NCI-H460 (cell line): ENCODE results near the gene AFDN. TPM values are rescaled to one million over a fixed set of nuclear protein-coding genes. Genes with fewer than 3 reads are reported as not detected.
A peak's percentile ranks its signal among the peaks of the same experiment; 100 is the strongest.

Source experiments
- DNase-seq: peaks from one replicate; pipeline ENCODE4 v3.0.0-alpha.2; 2016; ENCODE audit warnings: low read depth; ENCODE audit errors: extremely low read depth
- total RNA-seq: library from RNA; depleted of rRNA; stranded (reverse); fragments of >200 nt; shearing (Covaris generic); gene quantifications from 2 replicates; pipeline ENCODE4 v1.2.3, GENCODE V29; 2014

The AFDN gene
- total RNA-seq, 1 experiment from 2014 or later = 37.0 TPM

DNA sequence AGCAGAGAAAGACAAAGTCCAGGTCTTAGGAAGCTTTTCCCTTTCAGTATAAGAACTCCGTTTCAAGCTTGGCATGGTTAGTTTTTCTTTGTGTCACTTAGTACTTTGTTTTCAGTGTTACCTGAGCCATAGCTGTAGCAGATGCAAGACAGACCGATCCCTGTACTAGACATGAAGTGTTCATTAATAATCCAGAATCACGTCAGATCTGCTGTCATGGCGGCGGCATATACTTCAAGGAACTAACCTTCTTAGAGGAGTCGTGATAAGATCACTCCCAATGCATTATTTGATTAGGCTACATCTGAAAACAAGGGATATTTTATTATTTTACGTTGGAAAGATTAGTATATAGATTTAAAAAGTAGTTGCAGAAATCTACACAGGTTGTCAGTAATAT lies 83.9 kb downstream of the AFDN start:
- no peak for DNase-seq

DNA sequence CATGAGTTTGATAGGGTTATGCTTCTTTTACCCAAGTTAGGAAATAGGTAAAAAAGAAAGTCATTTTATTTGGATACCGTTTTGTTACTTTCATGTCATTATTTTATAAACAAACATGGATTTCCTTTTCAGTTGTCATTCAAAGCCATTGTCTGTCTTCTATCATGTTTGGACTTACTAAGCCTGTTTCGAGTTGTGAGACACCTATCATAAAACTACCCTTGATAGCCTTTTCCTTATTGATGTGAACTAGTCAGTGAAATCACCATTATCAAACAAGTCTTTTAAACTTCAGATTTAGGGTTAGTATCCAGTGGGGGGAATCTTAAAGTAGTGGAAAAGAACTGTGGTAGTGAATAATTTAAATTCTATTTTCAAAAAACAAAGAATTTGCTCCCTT lies 85.8 kb downstream of the AFDN start:
- no peak for DNase-seq

DNA sequence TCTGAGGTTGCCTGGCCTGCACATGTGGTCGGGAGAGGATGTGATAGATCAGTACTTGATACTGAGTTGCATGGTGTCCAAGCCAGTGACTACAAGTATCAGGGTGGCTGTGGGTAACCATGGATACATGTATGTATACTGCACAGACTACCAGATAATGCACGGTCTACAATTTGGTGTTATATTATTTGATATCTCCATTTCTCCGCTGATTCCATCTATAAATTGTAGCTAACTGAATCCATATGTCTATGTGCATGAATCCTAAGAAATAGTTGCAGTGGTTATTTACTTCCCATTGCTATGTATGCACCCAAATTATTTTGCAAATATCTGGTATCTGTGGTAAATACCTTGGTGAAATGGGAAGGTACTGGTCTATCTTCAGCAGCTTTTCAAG lies 87.0 kb downstream of the AFDN start:
- DNase-seq = no peak

DNA sequence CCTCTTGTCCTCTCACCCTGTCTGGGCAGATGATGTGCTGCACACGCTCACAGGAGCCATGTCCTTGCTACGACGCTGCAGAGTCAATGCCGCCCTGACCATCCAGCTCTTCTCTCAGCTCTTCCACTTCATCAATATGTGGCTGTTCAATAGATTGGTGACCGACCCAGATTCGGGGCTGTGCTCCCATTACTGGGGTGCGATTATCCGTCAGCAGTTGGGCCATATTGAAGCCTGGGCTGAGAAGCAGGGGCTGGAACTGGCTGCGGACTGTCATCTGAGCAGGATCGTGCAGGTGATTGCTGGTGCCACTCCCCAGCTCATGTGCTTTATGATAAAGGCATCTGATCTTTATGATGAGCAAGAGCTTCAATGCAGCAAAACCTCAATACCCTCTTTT lies 88.4 kb downstream of the AFDN start:
- no peak for DNase-seq

DNA sequence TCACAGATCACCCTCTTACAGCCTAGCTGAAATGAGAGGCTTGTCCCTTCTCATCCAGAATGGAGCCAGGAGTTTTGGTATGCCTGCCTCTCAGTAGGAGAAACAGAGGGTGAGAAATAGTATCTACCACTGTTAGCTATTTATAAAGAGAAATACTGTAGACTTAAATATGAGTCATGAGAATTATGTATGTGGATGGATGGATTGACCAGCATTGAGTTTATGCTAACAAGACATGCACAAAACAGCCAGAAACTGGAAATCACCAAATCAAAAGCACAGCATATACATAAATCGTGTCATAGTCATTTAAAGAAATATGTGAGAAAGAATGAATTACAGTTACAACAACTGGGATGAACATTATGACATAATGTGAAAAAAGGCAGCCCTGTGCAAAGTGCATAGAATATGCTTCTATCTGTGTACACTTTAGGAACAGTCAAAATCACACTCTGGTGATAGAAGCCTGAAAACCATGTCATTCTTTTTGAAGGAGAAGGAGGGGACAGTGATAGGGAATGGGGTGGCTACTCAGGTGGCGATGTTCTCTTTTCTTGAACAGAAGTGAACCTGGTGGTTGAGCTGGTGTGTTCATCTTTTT lies 90.9 kb downstream of the AFDN start:
- DNase-seq = peak; percentile 36

DNA sequence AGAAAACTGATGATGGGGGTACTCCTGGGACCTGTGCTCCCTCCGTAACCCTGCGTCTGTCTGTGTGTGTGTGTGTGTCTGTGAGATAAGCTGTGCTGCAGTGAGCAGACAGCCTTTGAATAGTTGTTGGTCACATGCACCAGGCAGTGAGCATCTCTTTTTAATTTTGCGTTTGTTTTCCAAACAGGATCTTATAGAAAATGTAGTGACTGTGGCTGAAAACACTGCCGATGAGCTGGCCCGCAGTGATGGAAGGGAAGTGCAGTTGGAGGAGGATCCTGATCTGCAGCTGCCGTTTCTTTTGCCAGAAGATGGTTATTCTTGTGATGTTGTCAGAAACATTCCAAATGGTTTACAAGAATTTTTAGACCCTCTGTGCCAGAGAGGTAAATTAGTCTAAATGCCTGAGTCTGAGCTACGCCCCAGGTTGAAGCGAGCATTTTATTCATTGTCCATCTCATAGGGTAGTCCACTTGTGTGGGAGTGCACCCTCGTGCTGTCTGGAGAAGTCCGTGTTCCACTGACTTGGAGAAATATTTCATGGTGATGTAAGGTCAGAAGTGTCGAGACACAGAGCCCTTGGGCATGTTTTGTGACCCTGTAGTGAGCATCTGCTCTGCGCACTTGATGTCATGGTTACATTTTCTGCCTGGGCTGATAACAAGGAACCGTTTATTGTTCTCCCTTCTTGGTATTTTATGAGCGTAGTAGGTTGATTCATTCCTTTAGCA lies 92.0 kb downstream of the AFDN start:
- peak; percentile 67 for DNase-seq

DNA sequence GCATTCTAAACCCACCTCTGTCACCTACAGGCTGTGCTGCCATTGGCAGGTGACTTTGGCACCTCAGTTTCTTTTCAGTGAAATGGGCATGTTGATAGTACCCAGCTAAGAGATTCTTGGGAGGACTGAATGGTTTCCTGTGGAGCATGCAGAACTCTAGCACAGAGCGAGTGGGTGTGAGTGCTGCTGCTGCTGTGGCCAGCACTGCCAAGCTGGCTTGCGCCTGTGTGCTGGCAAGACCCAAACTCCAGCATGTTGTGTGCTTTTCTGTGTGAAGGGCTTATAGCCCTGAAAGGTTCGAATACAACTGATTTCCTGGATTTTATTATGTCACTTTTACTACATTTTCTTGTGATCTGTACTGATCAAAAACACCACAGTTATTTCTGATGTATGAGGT lies 92.6 kb downstream of the AFDN start:
- no peak for DNase-seq

DNA sequence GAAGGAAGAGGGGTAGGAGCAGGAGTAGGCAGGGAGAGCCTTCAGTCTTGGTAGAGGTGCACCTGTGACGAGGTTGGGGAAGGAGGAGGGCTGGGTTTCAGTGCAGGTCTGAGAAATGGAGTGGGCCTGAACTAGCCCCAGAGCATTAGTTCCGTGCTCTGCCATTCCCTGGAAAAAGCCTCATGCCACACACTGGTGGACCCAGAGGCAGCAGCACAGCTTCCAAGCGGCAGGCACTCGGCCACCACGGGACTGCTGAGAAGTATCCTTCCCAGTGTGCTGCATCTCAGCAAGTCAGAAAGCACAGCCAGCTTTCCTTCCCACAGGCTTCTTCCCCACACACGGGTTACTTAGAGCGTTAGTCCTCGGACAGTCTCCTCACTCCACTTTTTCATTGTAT lies 93.5 kb downstream of the AFDN start:
- no peak for DNase-seq

DNA sequence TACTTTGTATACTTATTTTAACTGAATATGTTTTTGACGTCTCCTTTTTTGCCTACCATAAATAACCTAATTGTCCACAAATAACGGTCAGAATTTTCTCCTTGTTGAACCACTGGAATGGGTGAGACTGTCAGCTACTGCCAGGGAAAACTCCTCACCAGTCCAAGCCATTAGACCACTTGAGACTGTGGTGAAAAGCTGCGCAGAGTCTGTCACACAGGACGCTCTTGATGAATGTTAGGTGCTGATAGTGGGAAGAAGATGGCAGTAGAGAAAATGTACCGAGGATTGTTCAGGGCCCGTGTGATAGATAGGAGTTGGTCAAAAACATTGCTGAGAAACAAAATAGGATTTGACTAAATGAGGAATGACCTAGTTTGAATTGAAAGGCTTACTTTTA lies 95.1 kb downstream of the AFDN start:
- no peak for DNase-seq

DNA sequence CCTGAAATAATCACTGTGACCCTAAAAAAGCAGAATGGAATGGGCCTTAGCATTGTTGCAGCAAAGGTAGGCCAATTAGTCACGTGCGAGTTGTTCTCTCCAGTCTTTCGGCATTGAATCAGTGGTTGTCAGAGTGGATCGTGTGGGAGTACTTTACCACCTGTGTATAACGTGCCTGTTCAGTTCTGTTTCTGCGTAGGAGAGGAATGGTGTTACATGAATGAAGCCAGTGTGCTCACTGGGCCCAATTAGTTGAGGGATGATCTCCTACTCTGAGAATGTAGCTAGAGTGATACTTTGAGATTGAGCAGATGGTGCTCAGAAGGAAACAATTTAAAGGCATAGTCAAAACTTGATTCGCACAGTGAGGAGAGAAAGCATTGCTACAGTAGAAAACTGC lies 98.3 kb downstream of the AFDN start:
- no peak for DNase-seq

DNA sequence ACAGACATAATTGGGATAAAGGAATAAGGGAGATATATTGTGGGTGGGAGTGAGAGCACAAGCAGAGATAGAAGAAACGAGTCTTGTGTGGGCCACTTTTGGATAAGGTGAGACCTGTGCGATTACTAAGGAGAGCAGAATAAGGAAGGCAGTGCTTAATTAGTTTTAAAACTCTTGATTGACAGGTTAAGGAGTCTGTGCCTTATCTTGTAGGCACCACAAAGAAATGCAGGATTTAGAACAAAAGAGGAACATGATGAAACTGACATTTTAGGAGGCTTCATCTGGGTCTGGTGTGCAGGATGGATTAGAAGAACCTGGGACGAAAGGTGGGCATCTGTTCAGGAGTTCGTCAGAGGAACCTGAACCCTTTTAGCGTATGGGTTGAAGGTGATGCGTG lies 100.5 kb downstream of the AFDN start:
- DNase-seq = no peak

DNA sequence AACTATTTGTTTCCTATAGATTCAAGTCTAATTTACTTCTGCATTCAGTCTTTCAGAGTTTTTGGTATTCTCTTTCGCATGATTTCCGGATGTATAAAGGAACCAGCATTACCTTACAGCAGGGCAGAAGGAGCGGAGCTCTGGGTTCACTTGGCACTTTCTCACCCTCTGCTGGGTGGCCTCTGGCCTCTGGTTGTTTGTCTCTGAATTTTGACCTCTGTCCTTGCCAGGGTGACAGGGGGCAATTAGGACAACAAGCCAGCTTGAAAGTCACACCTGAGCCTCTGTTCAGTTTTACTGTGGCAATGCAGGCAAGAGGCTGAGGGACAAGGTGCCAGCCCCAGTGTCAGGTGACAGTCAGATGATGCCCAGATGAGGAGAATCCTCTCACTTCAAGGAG lies 101.4 kb downstream of the AFDN start:
- no peak for DNase-seq

DNA sequence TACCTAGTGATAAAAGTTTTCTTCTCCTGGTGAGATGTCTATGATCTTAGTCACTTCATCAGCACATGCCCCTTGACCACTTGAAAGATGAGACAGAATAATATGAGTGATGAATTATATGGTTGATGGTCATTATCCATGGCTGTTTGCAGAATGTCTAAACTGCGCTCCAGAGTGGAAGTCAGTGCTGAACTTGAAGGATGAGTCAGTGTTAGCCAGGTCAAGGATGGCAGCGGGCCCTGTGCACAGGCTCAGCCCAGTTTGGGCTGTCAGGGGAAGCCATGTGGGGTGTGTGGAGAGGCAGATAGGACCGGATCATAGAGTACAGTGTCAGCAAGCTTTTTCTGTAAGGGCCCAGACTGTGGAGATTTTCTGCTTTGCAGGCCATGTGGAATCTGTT lies 103.6 kb downstream of the AFDN start:
- DNase-seq = no peak

DNA sequence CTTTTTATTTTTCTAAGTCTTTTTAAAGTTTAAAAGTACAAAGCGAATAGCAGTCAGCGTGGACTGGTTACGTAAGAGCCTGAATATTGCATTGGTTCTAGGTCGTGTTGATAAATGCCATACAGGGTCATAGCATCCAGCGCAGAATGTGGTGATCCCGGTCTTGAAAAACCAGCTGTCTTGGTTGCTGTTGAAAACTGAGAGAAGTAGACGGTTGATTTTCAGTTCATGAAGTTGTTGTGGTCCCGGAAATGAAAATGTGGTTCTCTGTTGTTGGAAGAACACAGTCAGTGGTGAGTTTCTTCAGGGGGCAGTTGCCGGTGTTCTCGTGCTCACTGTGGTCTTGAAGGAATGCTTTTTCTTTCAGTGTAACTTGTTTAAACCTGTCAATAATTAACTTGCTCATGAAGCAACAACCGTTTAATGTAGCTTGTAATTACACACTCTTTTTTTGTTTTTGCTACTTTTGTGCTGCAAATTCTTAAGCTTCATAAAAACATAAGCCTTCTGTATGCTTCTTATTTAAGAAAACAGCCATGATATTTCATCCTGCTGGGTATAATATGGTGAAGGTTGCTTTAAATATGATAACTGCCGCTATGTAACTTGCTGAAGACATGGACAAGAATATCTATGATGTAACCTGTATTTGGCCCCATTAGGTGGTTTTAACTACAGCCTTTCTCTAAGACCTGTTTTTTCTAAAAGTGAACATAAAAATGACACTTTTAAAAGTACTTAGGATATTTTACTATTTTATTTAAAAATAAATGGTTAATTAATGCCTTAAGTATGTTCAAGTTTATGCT lies 106.0 kb downstream of the AFDN start:
- no peak for DNase-seq

DNA sequence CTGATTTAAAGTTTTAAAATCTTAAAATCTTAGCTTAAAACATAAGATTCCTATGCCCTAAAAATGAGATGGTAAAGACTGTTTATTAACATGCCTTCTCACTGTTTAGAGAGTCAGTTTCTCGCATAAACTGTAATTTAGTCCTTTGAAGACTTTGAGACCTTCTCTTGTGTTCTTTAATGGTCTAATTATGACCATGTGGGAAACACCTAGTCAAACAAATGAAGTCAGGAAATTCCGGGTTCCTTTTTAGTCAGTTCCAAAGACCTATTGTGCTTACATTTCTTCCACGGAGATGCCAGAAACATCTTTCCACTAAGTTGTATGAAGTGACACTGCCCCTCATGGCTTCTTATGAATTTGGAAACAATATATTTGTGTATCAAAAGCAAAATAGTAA lies 106.6 kb downstream of the AFDN start:
- DNase-seq = no peak

DNA sequence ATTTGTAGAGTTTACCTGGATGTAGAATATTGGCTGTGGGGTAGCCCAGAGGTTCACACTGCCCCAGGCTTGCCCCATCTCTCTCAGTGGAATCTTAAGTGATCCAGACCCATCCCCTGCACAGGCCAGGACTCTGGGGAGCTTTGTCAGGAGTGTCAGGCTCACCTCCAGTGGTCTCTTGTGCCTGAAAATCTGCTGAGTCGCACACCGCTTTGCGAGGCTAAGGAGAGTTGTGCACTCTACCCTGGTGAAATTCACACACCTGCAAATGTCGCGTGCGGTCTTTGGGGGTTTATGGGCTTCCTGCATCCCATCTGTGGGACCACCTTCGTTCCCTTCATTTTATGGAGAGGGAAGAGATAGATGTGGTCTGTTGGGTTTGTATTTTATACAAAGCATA lies 107.1 kb downstream of the AFDN start:
- DNase-seq = no peak

DNA sequence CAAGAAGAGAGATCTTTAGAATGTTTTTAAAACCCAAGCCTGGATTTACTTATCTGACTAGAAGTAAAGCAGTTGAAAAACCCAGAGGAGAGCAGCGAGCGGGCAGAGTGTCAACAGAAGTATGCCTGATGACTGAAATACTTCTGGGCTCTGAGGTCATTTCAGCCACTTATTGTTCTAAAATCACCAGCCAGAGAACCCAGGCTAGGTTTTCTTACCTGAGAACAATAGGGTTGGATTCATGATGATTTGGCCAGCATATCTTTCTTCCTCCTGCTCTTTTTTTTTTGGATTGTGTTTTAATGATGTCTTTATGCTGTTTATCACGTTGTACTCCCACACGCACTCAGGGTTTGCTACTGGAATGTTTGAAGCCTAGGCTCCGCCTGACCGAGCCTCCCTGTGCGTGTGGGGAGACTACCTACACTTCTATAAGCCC lies 107.7 kb downstream of the AFDN start:
- DNase-seq = no peak

DNA sequence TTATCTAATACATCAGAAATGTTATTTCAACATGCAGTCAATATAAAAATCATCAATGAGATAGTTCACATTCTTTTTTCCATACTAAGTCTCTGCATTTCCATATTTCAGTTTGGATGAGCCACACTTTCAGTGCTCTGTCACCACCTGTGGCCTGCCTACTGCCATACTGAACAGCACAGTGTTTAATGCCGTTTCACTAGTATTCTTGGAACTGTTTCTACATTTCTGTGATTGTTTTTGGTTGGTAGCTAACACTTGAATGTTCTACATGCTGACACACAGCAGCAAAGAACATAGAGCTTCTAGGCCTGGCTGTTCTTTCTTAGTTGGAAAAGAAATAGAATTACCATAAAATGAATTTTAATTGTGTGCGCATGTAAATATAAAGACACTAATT lies 109.3 kb downstream of the AFDN start:
- no peak for DNase-seq

DNA sequence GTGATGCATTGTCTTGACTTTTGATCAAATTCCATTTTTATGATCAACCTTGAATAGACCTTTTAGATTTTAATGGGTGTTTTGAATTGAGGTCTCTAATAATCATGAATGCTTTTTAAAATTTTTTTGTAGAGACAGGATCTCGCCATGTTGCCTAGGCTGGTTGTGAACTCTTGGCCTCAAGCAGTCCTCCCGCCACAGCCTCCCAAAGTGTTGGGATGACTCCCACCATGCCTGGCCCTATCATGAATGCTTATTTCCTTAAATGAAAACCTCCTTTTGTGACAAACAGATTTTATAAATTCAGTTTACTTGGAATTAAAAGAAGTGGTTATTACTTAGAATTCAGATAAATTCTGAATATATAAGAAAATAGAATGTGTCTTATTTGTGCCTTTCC lies 110.6 kb downstream of the AFDN start:
- DNase-seq = no peak

DNA sequence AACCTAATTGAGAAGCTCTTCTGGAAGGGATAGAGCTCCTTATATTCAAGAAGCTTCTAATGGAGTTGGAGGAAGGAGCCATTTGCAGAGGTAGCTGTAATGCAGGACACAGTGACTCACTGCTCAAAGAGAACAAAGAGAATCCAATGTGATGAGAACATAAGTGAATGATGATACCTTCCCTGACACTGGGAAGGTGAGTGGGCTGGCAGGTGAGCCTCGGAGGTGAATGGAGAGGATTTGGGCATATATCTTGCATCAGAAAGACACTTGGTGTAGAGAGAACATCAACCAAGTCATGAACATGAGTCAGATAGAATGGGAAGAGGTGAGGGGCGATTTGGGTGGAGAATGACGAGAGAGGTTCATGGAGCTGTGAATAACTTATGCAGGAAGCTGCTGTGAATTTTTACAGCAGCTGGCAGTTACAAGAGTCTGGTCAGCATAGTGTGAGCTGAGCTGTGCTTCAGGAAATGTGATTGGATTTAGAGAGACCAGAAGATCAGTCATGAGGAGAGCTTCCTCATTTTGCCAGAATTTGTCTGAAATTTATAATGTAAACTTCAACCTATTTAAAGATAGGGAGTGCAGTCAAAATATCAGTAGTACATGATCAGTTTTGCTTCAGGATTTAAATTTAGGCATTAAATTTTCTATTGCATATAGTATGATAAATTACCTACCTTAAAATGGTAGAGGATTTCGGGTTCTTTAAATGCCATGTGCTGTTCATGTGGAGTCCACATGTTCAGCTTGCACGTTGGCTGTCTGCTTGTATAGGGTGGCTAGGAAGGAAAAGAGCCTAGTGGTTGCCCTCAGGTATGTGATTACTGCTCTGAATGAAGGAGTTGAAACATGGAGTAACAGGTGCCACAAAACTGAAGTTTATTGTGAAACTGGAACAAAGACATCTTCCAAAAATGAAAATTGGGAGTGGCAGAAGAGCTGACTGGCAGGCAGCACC lies 111.5 kb downstream of the AFDN start:
- no peak for DNase-seq

DNA sequence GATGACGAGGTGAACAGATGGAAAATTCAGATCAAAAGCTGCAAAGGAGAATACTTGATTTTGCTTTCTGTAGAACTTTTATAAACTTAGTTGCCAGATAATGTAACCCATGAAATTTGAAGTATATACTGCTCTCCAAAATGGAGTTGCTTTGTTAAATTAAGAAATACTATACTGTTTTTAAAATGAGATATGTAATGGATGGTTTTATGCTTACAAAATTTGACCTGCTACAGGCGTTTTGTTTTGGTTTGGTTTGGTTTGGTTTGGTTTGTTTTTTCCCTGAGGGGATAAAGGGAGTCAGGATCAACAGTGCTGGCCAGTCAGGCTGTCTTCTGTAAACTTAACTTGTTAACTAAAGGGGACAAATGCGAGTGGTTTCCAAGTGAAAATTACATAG lies 115.1 kb downstream of the AFDN start:
- no peak for DNase-seq
